GM12872 (cell line): ENCODE measurements around the gene RIPPLY3.

ENCODE experiments used
- TF ChIP-seq, protein P1 (sequence below): IDR thresholded peaks from 3 replicates; pipeline ENCODE4 v1.5.1; 2011; ENCODE audit warnings: low read depth, mild to moderate bottlenecking, low read length, moderate library complexity; ENCODE audit not compliant: insufficient read depth

The RIPPLY3 gene

GRCh38 chr21:36965720-36966065 is 40.8 kb upstream of the RIPPLY3 start:
- TF ChIP-seq, protein P1, sequence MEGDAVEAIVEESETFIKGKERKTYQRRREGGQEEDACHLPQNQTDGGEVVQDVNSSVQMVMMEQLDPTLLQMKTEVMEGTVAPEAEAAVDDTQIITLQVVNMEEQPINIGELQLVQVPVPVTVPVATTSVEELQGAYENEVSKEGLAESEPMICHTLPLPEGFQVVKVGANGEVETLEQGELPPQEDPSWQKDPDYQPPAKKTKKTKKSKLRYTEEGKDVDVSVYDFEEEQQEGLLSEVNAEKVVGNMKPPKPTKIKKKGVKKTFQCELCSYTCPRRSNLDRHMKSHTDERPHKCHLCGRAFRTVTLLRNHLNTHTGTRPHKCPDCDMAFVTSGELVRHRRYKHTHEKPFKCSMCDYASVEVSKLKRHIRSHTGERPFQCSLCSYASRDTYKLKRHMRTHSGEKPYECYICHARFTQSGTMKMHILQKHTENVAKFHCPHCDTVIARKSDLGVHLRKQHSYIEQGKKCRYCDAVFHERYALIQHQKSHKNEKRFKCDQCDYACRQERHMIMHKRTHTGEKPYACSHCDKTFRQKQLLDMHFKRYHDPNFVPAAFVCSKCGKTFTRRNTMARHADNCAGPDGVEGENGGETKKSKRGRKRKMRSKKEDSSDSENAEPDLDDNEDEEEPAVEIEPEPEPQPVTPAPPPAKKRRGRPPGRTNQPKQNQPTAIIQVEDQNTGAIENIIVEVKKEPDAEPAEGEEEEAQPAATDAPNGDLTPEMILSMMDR: no peak

GRCh38 chr21:36966066-36966820 is 40.3 kb upstream of the RIPPLY3 start, which contains the start of gene HLCS:
Gene HLCS (minus strand): TSS chr21:36966669. CDS start chr21:36966638, 31 bp downstream.
- TF ChIP-seq, protein P1: peak; percentile 43; the same call in 1 of the 3 replicates

DNA sequence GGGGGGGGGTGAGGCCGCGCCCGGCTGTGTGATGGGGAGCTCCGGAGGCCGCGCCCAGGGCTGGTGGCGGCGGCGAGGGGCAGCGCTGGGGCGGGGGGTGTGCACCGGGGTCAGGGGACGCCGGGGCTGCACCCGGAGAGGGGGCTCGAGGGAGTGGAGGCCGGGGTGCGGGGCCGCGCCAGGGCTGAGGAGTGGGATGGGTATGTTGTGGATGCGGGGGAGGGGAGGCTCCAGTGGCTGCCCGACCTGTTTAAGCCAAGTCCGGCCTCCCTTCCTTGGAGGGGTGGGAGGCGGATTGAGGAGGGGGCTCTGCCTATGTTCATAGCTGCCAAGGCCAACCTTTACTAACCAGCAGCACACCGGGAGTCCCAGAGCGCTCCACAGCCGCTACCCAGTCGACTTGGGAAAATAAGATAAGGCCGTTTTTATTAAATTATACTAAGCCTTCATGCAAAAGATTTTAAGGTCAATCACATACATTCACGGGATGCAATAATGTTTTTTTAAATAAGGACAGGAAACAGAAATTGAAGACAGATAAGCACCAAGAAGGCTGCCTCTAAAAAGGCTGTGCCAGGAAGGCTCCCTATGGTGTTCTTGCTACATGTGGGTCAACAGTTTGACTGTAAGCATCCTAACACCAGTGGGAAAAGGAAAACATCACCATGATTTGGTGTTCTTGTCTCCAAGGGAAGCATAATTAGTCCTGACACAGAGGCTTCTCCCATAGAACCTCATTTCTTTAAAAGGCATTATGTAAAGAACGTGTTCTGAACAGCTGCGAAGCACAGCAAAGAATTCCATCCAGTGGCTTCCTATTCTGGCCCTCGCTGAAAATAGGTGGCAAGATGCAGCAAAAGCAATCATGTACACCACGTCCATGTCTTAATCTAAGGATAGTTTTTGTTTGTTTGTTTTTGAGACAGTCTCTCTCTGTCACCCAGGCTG is 39.4 kb upstream of the RIPPLY3 start:
- TF ChIP-seq, protein P1: no peak

- TF ChIP-seq, protein P1: no peak
Measured at GRCh38 chr21:36968414-36968813, 38.1 kb upstream of the RIPPLY3 start.

DNA sequence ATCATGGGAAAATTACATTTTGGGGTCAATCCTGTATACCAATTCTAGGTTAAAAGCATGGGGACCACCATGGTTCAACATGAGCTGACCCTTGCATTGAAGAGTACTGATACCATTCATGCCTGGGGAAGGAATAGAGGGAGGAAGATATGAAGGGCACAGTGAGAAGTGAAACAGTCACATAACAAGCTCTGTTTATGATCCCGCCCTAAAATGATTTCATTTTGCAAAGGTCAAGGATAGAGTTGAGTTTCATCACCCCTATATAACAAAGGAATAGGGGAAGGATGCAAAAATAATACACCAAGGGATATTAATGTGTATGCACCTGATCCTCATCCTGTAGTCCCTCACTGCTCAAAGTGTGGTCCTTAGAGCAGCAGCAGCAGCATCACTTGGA is 37.5 kb upstream of the RIPPLY3 start:
- TF ChIP-seq, protein P1: no peak

- TF ChIP-seq, protein P1: no peak
Measured at GRCh38 chr21:36973986-36974850, 32.3 kb upstream of the RIPPLY3 start.
